ENCODE results near the gene PITPNC1. TPM values are rescaled to one million over a fixed set of nuclear protein-coding genes. Genes with fewer than 3 reads are reported as not detected.

Gene PITPNC1
- total RNA-seq, 4 donors from 2014 or later = 8.0 to 20.4 (median 9.6) TPM

- Histone ChIP-seq H3K9me3 (peaks cover 0 to 12% (median 0%) of the 10 kb centered on the region in 4 donors), H3K4me1 (no peaks in the 10 kb centered on the region), H3K27ac (no peak overlapping the region), H3K4me3 (no peak overlapping the region), H3K27me3 (no peaks in the 10 kb centered on the region), H3K36me3 (peaks cover 0 to 9% (median 0%) of the 10 kb centered on the region in 3 donors)
- 75 to 78% methylated on average over 8 of the region's 8 CpGs for WGBS, 2 donors
- no peak for DNase-seq (ENCODE audit: low spot score in 2 of 2)
- TF ChIP-seq CTCF (IDR thresholded peaks at IDR 0.05) (no peak), POLR2A (IDR thresholded peaks at IDR 0.05) (no peak), EP300 (IDR thresholded peaks at IDR 0.05) (no peak)
Observed at GRCh38 chr17:67656494-67657203, 279.6 kb downstream of the PITPNC1 start.

GRCh38 chr17:67657596-67657995 is 280.5 kb downstream of the PITPNC1 start:
- WGBS, 2 donors = 94 to 95% methylated on average over 4 of the region's 4 CpGs
- no peak overlapping the region for H3K27ac ChIP-seq
- no peak overlapping the region for H3K4me3 ChIP-seq
- no peaks in the 10 kb centered on the region for H3K4me1 ChIP-seq
- no peak for DNase-seq (ENCODE audit: low spot score in 2 of 2)
- TF ChIP-seq EP300 (IDR thresholded peaks at IDR 0.05) (no peak), POLR2A (IDR thresholded peaks at IDR 0.05) (no peak), CTCF (IDR thresholded peaks at IDR 0.05) (no peak)
- no peaks in the 10 kb centered on the region for H3K27me3 ChIP-seq
- H3K36me3 ChIP-seq = peaks cover 0 to 10% (median 0%) of the 10 kb centered on the region in 3 donors
- peaks cover 0 to 12% (median 0%) of the 10 kb centered on the region in 4 donors for H3K9me3 ChIP-seq

GRCh38 chr17:67658265-67658664 is 281.2 kb downstream of the PITPNC1 start:
- no peak for DNase-seq (ENCODE audit: low spot score in 2 of 2)
- Histone ChIP-seq H3K4me3 (no peak overlapping the region), H3K4me1 (no peaks in the 10 kb centered on the region), H3K27ac (no peak overlapping the region), H3K27me3 (no peaks in the 10 kb centered on the region), H3K9me3 (peaks cover 0 to 12% (median 0%) of the 10 kb centered on the region in 4 donors), H3K36me3 (peaks cover 0 to 10% (median 0%) of the 10 kb centered on the region in 3 donors)
- WGBS, 2 donors = 97% methylated on average over 4 of the region's 4 CpGs
- no peak for TF ChIP-seq EP300 (IDR thresholded peaks at IDR 0.05)
- TF ChIP-seq POLR2A (IDR thresholded peaks at IDR 0.05) = no peak
- no peak for TF ChIP-seq CTCF (IDR thresholded peaks at IDR 0.05)

GRCh38 chr17:67659028-67659427 is 281.9 kb downstream of the PITPNC1 start:
- no peak overlapping the region for H3K4me3 ChIP-seq
- WGBS, 2 donors = 86 to 92% methylated on average over 1 of the region's 1 CpG
- H3K9me3 ChIP-seq = peaks cover 0 to 12% (median 0%) of the 10 kb centered on the region in 4 donors
- H3K36me3 ChIP-seq = peaks cover 0 to 10% (median 0%) of the 10 kb centered on the region in 3 donors
- H3K27me3 ChIP-seq = no peaks in the 10 kb centered on the region
- H3K4me1 ChIP-seq = no peaks in the 10 kb centered on the region
- DNase-seq (ENCODE audit: low spot score in 2 of 2) = no peak
- no peak overlapping the region for H3K27ac ChIP-seq
- TF ChIP-seq EP300 (IDR thresholded peaks at IDR 0.05) (no peak), CTCF (IDR thresholded peaks at IDR 0.05) (no peak), POLR2A (IDR thresholded peaks at IDR 0.05) (no peak)

GRCh38 chr17:67662712-67663111 is 285.6 kb downstream of the PITPNC1 start:
- no peaks in the 10 kb centered on the region for H3K27me3 ChIP-seq
- no peak overlapping the region for H3K27ac ChIP-seq
- H3K9me3 ChIP-seq = peaks cover 0 to 12% (median 0%) of the 10 kb centered on the region in 4 donors
- no peak for DNase-seq (ENCODE audit: low spot score in 2 of 2)
- H3K4me3 ChIP-seq = no peak overlapping the region
- no peaks in the 10 kb centered on the region for H3K4me1 ChIP-seq
- peaks cover 0 to 10% (median 0%) of the 10 kb centered on the region in 3 donors for H3K36me3 ChIP-seq
- TF ChIP-seq POLR2A (IDR thresholded peaks at IDR 0.05) = no peak
- TF ChIP-seq EP300 (IDR thresholded peaks at IDR 0.05) = no peak
- TF ChIP-seq CTCF (IDR thresholded peaks at IDR 0.05) = no peak

All from tibial nerve (tissue), 4 donors.